Karpas-422 (cell line): ENCODE results near the gene OR8B12. TPM values are rescaled to one million over a fixed set of nuclear protein-coding genes. Genes with fewer than 3 reads are reported as not detected.
"Not testable (repeated sequence)": the region's sequence is repeated elsewhere in the genome, so short reads cannot be mapped to it uniquely, and the experiment has no call there.

Source experiments
- DNase-seq: peaks from one replicate; pipeline ENCODE4 v3.0.0-alpha.2; 2015
- H2AFZ ChIP-seq: fragments of 200-600 bp; sonication (generic); 2 replicates; pipeline ENCODE4 v1.6.1; 2014; ENCODE audit warnings: antibody characterized with exemption, low read length, mixed read lengths
- H3K27ac ChIP-seq: fragments of 200-600 bp; sonication (generic); 2 replicates; pipeline ENCODE4 v1.5.1; 2014; ENCODE audit warnings: mild to moderate bottlenecking, low read length, moderate library complexity
- H3K27me3 ChIP-seq: fragments of 200-600 bp; sonication (generic); 2 replicates; pipeline ENCODE4 v1.6.1; 2014; ENCODE audit warnings: low read length, mixed read lengths
- H3K36me3 ChIP-seq: fragments of 200-600 bp; sonication (generic); 2 replicates; pipeline ENCODE4 v1.6.1; 2014; ENCODE audit warnings: low read length, mixed read lengths; ENCODE audit not compliant: insufficient read depth
- H3K4me1 ChIP-seq: fragments of 200-600 bp; sonication (generic); 2 replicates; pipeline ENCODE4 v1.6.1; 2014; ENCODE audit warnings: mild to moderate bottlenecking, low read length, mixed read lengths
- H3K4me2 ChIP-seq: fragments of 200-600 bp; sonication (generic); 2 replicates; pipeline ENCODE4 v1.6.1; 2014; ENCODE audit warnings: low read length, low read depth, mild to moderate bottlenecking; ENCODE audit not compliant: poor library complexity, severe bottlenecking
- H3K4me3 ChIP-seq: fragments of 200-600 bp; sonication (generic); 2 replicates; pipeline ENCODE4 v1.5.1; 2014; ENCODE audit warnings: mild to moderate bottlenecking, antibody characterized with exemption, low read length, mixed read lengths
- H3K79me2 ChIP-seq: fragments of 200-600 bp; sonication (generic); 2 replicates; pipeline ENCODE4 v1.6.1; 2014; ENCODE audit warnings: mild to moderate bottlenecking, low read length, mixed read lengths
- H3K9ac ChIP-seq: fragments of 200-600 bp; sonication (generic); 2 replicates; pipeline ENCODE4 v1.6.0; 2014; ENCODE audit warnings: low read length
- H3K9me2 ChIP-seq: fragments of 200-600 bp; sonication (generic), shearing (Covaris generic); replicated peaks from 2 replicates; pipeline ENCODE4 v1.6.0; 2014; ENCODE audit warnings: mild to moderate bottlenecking, low read length, moderate library complexity; ENCODE audit not compliant: insufficient read depth
- H3K9me3 ChIP-seq: fragments of 300-700, 200-600 bp; sonication (generic); 2 replicates; pipeline ENCODE4 v1.6.1; 2014; ENCODE audit warnings: low read length, mixed read lengths
- H4K20me1 ChIP-seq: fragments of 200-600 bp; sonication (generic); 2 replicates; pipeline ENCODE4 v1.6.1; 2014; ENCODE audit warnings: mild to moderate bottlenecking, antibody characterized with exemption, low read length, low read depth; ENCODE audit not compliant: insufficient read depth
- total RNA-seq: library from RNA; depleted of rRNA; stranded (reverse); fragments of >200 nt; shearing (Covaris generic); gene quantifications from 2 replicates; pipeline ENCODE4 v1.2.3, GENCODE V29; 2014; ENCODE audit warnings: low replicate concordance

OR8B12 gene
- total RNA-seq, 1 experiment from 2014 or later, result not detected

DNA sequence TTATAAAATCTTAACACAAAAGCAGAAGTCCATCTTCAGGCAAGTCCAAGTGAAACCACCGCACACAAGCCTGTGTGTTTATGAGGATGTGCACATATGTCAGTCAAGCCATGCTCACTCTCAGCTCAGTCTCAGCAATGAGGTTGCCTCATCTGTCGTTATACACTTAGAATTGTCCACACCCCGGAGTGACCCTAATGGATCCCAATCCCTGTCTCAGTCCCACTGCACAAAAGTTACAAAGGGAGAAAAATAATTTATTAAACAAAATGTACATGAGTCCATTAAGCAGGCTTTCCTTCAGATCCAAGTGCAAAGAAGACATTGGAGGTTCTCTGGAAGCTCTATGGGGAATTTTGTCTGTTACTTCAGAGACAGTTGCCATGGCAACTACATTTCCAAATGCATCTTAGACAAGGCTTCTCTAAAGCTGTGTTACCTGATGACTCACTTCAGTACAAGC is 24.4 kb downstream of the OR8B12 start:
- Histone ChIP-seq H3K36me3 (no peaks in the 10 kb centered on the region), H3K9me3 (no peaks in the 10 kb centered on the region)

DNA sequence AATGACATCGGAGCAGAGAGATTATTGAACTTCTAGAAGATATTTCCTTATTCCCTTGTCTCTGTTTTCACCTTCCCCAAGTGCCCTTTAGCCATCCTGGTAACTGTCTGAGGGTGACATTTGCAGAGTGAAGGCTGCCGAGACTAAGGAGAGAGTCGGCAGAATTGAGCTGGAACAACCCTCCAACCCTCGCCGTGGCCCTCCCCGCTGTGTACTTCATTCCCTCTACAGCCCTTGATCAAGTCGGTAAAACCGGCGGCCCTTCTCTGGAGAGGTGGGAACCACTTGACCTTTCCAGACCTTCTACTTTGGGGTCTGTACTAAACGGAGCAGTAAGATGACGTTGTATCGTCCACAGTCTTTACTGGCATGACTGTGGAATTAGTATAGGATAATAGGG is 26.1 kb downstream of the OR8B12 start:
- H3K27ac ChIP-seq, result no peak overlapping the region
- no peaks in the 10 kb centered on the region for H3K4me1 ChIP-seq
- no peaks in the 10 kb centered on the region for H3K79me2 ChIP-seq
- no peak for DNase-seq
- H4K20me1 ChIP-seq, result no peaks in the 10 kb centered on the region
- no peak overlapping the region for H3K4me2 ChIP-seq
- no peak overlapping the region for H2AFZ ChIP-seq
- H3K36me3 ChIP-seq, result no peaks in the 10 kb centered on the region
- no peaks in the 10 kb centered on the region for H3K9me3 ChIP-seq
- no peaks in the 10 kb centered on the region for H3K9me2 ChIP-seq
- no peaks in the 10 kb centered on the region for H3K27me3 ChIP-seq
- no peak overlapping the region for H3K4me3 ChIP-seq
- H3K9ac ChIP-seq, result no peak overlapping the region

More for the DNA sequence above, 24.4 kb downstream of the OR8B12 start:
- no peaks in the 10 kb centered on the region for H3K9me2 ChIP-seq
- H3K4me3 ChIP-seq, result no peak overlapping the region
- no peak for DNase-seq
- H3K4me2 ChIP-seq, result no peak overlapping the region
- H2AFZ ChIP-seq, result no peak overlapping the region
- H3K9ac ChIP-seq, result no peak overlapping the region
- no peak overlapping the region for H3K27ac ChIP-seq
- H3K4me1 ChIP-seq, result no peaks in the 10 kb centered on the region
- H3K79me2 ChIP-seq, result no peaks in the 10 kb centered on the region
- H4K20me1 ChIP-seq, result no peaks in the 10 kb centered on the region
- H3K27me3 ChIP-seq, result no peaks in the 10 kb centered on the region

DNA sequence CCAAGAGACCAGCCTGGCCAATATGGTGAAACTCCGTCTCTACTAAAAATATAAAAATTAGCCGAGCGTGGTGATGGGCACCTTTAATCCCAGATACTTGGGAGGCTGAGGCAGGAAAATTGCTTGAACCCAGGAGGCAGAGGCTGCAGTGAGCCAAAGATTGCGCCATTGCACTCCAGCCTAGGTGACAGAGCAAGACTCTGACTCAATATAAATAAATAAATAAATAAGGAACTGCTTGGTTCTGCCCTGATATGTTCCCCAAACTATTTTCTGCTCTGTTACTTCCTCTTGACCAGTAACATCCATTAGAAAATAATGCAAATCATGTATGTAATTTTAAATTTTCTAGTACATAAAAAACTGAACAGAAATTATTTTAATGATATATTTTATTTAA is 28.8 kb downstream of the OR8B12 start:
- not testable (repeated sequence) for H3K4me1 ChIP-seq, H3K4me3 ChIP-seq, H4K20me1 ChIP-seq, H3K4me2 ChIP-seq, H3K79me2 ChIP-seq, H3K36me3 ChIP-seq, H3K9ac ChIP-seq, H3K9me3 ChIP-seq, H3K27ac ChIP-seq, H3K27me3 ChIP-seq, DNase-seq, H2AFZ ChIP-seq, H3K9me2 ChIP-seq

DNA sequence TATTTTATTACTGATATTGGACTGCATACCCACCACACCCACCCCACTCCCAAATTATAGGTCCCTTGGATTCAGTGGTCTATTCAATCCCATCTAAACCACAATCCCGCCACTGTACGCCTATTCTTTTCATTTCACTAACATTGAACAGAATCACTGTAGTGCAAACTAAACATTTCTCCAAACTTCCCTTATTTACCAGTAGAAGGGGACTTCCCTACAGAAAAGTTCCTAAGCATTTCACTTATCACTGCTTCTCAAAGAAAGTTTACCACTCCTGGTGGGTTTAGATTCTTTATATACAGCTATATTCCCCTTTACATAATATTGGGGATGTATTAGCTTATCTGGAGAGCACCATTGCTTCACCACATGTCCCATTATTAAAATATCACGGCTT is 29.3 kb downstream of the OR8B12 start:
- H3K4me1 ChIP-seq, result no peaks in the 10 kb centered on the region
- no peak overlapping the region for H3K9ac ChIP-seq
- no peaks in the 10 kb centered on the region for H3K27me3 ChIP-seq
- H3K9me2 ChIP-seq, result no peaks in the 10 kb centered on the region
- H3K79me2 ChIP-seq, result no peaks in the 10 kb centered on the region
- no peak overlapping the region for H3K4me2 ChIP-seq
- no peak for DNase-seq
- no peak overlapping the region for H3K4me3 ChIP-seq
- no peak overlapping the region for H2AFZ ChIP-seq
- H4K20me1 ChIP-seq, result no peaks in the 10 kb centered on the region
- no peaks in the 10 kb centered on the region for H3K36me3 ChIP-seq
- no peak overlapping the region for H3K27ac ChIP-seq
- no peaks in the 10 kb centered on the region for H3K9me3 ChIP-seq

DNA sequence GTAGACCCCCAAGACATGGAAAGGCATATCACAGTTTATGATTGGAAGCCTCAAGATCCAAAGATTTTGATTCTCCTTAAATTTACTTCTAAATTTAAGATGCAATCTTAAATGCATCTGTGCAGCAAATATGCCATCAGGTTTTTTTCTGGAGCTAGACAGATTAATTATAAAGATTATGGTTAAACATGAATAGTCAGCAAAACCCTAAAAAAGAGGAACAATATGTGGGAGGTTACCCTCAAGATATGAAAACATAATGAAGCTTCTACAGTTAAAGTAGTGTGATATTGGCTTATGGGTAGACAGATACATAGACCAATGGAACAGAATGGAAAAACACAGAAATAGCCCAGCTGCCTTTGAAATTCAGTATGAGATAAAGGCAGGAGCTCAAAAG is 31.7 kb downstream of the OR8B12 start:
- Histone ChIP-seq H3K9me2 (no peaks in the 10 kb centered on the region), H4K20me1 (no peaks in the 10 kb centered on the region), H3K79me2 (no peaks in the 10 kb centered on the region), H2AFZ (no peak overlapping the region), H3K4me1 (no peaks in the 10 kb centered on the region), H3K4me3 (no peak overlapping the region), H3K27me3 (no peaks in the 10 kb centered on the region), H3K9ac (no peak overlapping the region), H3K9me3 (no peaks in the 10 kb centered on the region), H3K4me2 (no peak overlapping the region), H3K27ac (no peak overlapping the region), H3K36me3 (no peaks in the 10 kb centered on the region)
- no peak for DNase-seq

DNA sequence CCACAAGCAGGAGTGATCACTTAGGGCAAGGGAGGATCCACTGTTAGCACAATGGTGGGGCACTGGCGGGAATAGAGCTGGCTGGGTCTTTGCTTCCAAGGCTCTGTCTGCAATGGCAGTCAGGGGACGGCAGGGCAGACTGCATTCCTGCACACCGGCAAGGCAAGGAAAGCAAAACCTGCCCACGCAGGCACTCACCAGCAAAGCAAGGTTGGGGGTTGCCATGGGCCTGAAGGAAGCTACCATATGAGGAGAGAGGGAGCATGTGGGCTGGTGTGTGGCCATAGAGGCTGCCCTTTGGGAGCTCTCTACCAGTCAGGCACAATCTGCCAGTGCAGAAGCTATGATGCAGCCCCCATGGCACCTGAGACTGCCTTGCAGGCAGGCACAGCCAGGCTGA is 33.2 kb downstream of the OR8B12 start:
- Histone ChIP-seq H3K27me3 (no peaks in the 10 kb centered on the region), H2AFZ (no peak overlapping the region), H4K20me1 (no peaks in the 10 kb centered on the region), H3K79me2 (no peaks in the 10 kb centered on the region), H3K9me2 (no peaks in the 10 kb centered on the region), H3K4me1 (no peaks in the 10 kb centered on the region), H3K4me2 (no peak overlapping the region), H3K9me3 (no peaks in the 10 kb centered on the region), H3K4me3 (no peak overlapping the region), H3K27ac (no peak overlapping the region), H3K9ac (no peak overlapping the region), H3K36me3 (no peaks in the 10 kb centered on the region)
- no peak for DNase-seq

DNA sequence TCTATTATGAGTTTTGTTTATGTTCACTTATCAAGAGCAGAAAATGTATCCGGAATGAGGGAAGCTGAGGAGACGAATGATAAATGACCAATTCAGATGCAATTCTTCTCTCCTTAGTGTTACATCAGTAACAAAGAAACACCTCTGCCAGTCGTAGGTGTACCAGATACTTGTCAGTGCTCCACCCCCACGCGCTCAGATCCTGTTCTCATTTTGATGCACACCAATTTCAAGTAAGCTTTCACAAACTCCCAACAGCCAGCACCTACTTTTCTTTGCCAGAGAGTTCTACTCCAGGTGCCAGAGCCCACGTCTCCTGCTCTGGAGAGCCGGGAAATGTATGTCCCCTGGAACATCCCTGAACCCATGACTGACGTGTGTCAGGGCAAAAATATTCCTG is 43.7 kb downstream of the OR8B12 start:
- Histone ChIP-seq H3K9me2 (no peaks in the 10 kb centered on the region), H3K9ac (no peak overlapping the region)

DNA sequence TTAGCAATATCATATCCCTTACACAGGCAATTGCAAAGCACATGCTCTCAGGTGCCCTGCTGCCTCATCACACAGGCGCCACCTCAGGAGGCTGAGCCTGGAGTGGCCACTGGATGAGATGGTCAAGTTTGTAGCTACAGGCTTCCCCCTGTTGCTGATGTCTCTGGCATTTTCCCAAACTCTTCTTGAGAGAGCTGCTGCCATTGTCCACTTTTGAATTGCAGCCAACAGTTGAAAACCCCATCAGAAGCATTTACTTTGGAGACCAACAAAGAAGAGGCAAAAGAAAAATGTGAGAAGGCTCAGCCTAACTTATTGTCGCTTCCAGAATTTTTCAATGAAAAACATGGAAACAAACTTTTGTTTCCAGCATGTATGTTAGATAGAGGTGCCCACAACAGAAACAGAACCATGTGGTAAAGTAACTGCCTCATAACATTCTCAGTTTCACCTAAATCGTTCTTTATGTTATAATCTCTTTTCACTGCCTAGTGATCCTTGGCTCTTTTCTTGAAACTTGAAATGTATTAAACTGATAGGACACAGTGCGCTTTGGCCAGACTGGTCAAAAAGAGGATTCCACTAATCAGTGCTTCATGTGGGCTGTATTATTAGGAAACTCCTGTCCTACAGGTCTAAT is 50.3 kb downstream of the OR8B12 start:
- no peak overlapping the region for H2AFZ ChIP-seq
- H3K9me3 ChIP-seq, result no peaks in the 10 kb centered on the region
- H4K20me1 ChIP-seq, result no peaks in the 10 kb centered on the region
- H3K36me3 ChIP-seq, result no peaks in the 10 kb centered on the region
- no peak overlapping the region for H3K4me2 ChIP-seq
- no peak overlapping the region for H3K9ac ChIP-seq
- DNase-seq, result no peak
- H3K9me2 ChIP-seq, result no peaks in the 10 kb centered on the region
- H3K27ac ChIP-seq, result no peak overlapping the region
- no peaks in the 10 kb centered on the region for H3K4me1 ChIP-seq
- no peak overlapping the region for H3K4me3 ChIP-seq
- H3K79me2 ChIP-seq, result no peaks in the 10 kb centered on the region
- no peaks in the 10 kb centered on the region for H3K27me3 ChIP-seq

More for the DNA sequence above, 43.7 kb downstream of the OR8B12 start:
- no peak overlapping the region for H3K4me3 ChIP-seq
- no peaks in the 10 kb centered on the region for H3K36me3 ChIP-seq
- H3K9me3 ChIP-seq, result no peaks in the 10 kb centered on the region
- no peaks in the 10 kb centered on the region for H3K4me1 ChIP-seq
- no peak overlapping the region for H3K4me2 ChIP-seq
- H3K79me2 ChIP-seq, result no peaks in the 10 kb centered on the region
- DNase-seq, result no peak
- no peaks in the 10 kb centered on the region for H3K27me3 ChIP-seq
- H3K27ac ChIP-seq, result no peak overlapping the region
- no peak overlapping the region for H2AFZ ChIP-seq
- no peaks in the 10 kb centered on the region for H4K20me1 ChIP-seq
